ENCODE measurements around the gene PGPEP1. TPM values are rescaled to one million over a fixed set of nuclear protein-coding genes. Genes with fewer than 3 reads are reported as not detected.
"Not testable (repeated sequence)": the region's sequence is repeated elsewhere in the genome, so short reads cannot be mapped to it uniquely, and the experiment has no call there.

Gene PGPEP1
- total RNA-seq, 4 donors from 2014 or later = 21.2 to 67.9 (median 38.1) TPM

- intact Hi-C loops (cut with DNase I; ENCODE audit: low total_unique reads) = no loop called here
- Histone ChIP-seq H3K36me3 (no peaks in the 10 kb centered on the region), H3K9me3 (no peaks in the 10 kb centered on the region), H3K27me3 (no peaks in the 10 kb centered on the region), H3K27ac (peak overlapping the region; percentile 88 to 91), H3K4me3 (no peak overlapping the region), H3K4me1 (peaks cover 0 to 12% of the 10 kb centered on the region in 2 donors)
- TF ChIP-seq POLR2A (IDR thresholded peaks at IDR 0.05) = peak in 1 of 2 donors; percentile 7
- TF ChIP-seq CTCF (IDR thresholded peaks at IDR 0.05) = no peak
- peak; percentile 97 to 99 for DNase-seq
These were observed 39.7 kb downstream of the PGPEP1 start for GRCh38 chr19:18379803-18380747.

GRCh38 chr19:18380843-18381242 is 40.4 kb downstream of the PGPEP1 start:
- H3K27ac ChIP-seq = peak overlapping the region; percentile 88 to 91
- peaks cover 0 to 12% of the 10 kb centered on the region in 2 donors for H3K4me1 ChIP-seq
- intact Hi-C loops (cut with DNase I; ENCODE audit: low total_unique reads) = no loop called here
- H3K27me3 ChIP-seq = no peaks in the 10 kb centered on the region
- no peak for DNase-seq
- no peaks in the 10 kb centered on the region for H3K36me3 ChIP-seq
- H3K9me3 ChIP-seq = no peaks in the 10 kb centered on the region
- TF ChIP-seq POLR2A (IDR thresholded peaks at IDR 0.05) (no peak), CTCF (IDR thresholded peaks at IDR 0.05) (no peak)
- H3K4me3 ChIP-seq = no peak overlapping the region

GRCh38 chr19:18383622-18384021 is 43.2 kb downstream of the PGPEP1 start:
- intact Hi-C loops (cut with DNase I; ENCODE audit: low total_unique reads); H3K27me3 ChIP-seq; H3K9me3 ChIP-seq; H3K27ac ChIP-seq; H3K4me3 ChIP-seq; DNase-seq; H3K36me3 ChIP-seq: not testable (repeated sequence)
- H3K4me1 ChIP-seq = peaks cover 0 to 20% of the 10 kb centered on the region in 2 donors

- Histone ChIP-seq H3K36me3 (no peaks in the 10 kb centered on the region), H3K4me1 (peaks cover 0 to 18% of the 10 kb centered on the region in 2 donors), H3K4me3 (no peak overlapping the region), H3K9me3 (no peaks in the 10 kb centered on the region), H3K27ac (no peak overlapping the region), H3K27me3 (no peaks in the 10 kb centered on the region)
- intact Hi-C loops (cut with DNase I; ENCODE audit: low total_unique reads) = no loop called here
- no peak for DNase-seq
- TF ChIP-seq CTCF (IDR thresholded peaks at IDR 0.05) (no peak), POLR2A (IDR thresholded peaks at IDR 0.05) (no peak)
These were observed 44.4 kb downstream of the PGPEP1 start for GRCh38 chr19:18384775-18385174.

- Histone ChIP-seq H3K4me3 (no peak overlapping the region), H3K27ac (peak overlapping the region in 1 of 2 donors; percentile 12), H3K9me3 (no peaks in the 10 kb centered on the region), H3K4me1 (peaks cover 0 to 13% of the 10 kb centered on the region in 2 donors), H3K36me3 (no peaks in the 10 kb centered on the region), H3K27me3 (no peaks in the 10 kb centered on the region)
- intact Hi-C loops (cut with DNase I; ENCODE audit: low total_unique reads) = no loop called here
- no peak for TF ChIP-seq CTCF (IDR thresholded peaks at IDR 0.05)
- TF ChIP-seq POLR2A (IDR thresholded peaks at IDR 0.05) = no peak
- no peak for DNase-seq
These were observed 44.9 kb downstream of the PGPEP1 start for GRCh38 chr19:18385359-18385674.
